Keratinocyte (primary cell): ENCODE results near the gene UTS2. TPM values are rescaled to one million over a fixed set of nuclear protein-coding genes. Genes with fewer than 3 reads are reported as not detected.

Experiments used
- DNase-seq: peaks from one replicate; pipeline ENCODE4 v3.0.0-alpha.2; 2011; ENCODE audit warnings: low read depth, missing footprints, low spot score
- FAIRE-seq: peaks from 2 replicates; lab custom pipeline; 2011; peaks lifted over from hg19 to GRCh38; lab: Jason Lieb, UNC
- H2AFZ ChIP-seq: 2 replicates; pipeline ENCODE4 v1.6.0; 2012; ENCODE audit warnings: low read length, control low read depth, inconsistent platforms; ENCODE audit not compliant: control insufficient read depth
- H3K27ac ChIP-seq: 2 replicates; pipeline ENCODE4 v1.5.1; 2011; ENCODE audit warnings: low read length; ENCODE audit not compliant: control insufficient read depth, insufficient read depth
- H3K27me3 ChIP-seq: 3 replicates; pipeline ENCODE4 v1.6.0; 2011; ENCODE audit warnings: low read length; ENCODE audit not compliant: control insufficient read depth, insufficient read depth; ENCODE audit errors: extremely low read depth
- H3K36me3 ChIP-seq, 2 experiments: 2 replicates in 1 of 2; 3 replicates in 1 of 2; pipeline ENCODE4 v1.5.1; 2011; ENCODE audit warnings: low read length in 2 of 2, mild to moderate bottlenecking in 1 of 2; ENCODE audit not compliant: control insufficient read depth in 2 of 2, insufficient read depth in 2 of 2; ENCODE audit errors: extremely low read depth in 1 of 2
- H3K4me1 ChIP-seq: 3 replicates; pipeline ENCODE4 v1.5.1; 2011; ENCODE audit warnings: low read length; ENCODE audit not compliant: control insufficient read depth, insufficient read depth; ENCODE audit errors: extremely low read depth
- H3K4me2 ChIP-seq: 3 replicates; pipeline ENCODE4 v1.6.0; 2011; ENCODE audit warnings: low read depth, low read length; ENCODE audit not compliant: control insufficient read depth, insufficient read depth; ENCODE audit errors: extremely low read depth
- H3K4me3 ChIP-seq, 3 experiments: fragments of 200-600 bp in 1 of 3; sonication (generic) in 1 of 3; 2 replicates in 2 of 3; 3 replicates in 1 of 3; pipeline ENCODE4 v1.5.1; 2011 to 2016; ENCODE audit warnings: low read length in 3 of 3, mild to moderate bottlenecking in 3 of 3, control low read depth in 2 of 3, inconsistent platforms in 1 of 3, low read depth in 1 of 3, mixed read lengths in 1 of 3, mixed run types in 1 of 3, moderate library complexity in 1 of 3; ENCODE audit not compliant: control insufficient read depth in 2 of 3, insufficient read depth in 2 of 3; ENCODE audit errors: extremely low read depth in 1 of 3
- H3K79me2 ChIP-seq: 2 replicates; pipeline ENCODE4 v1.6.0; 2012; ENCODE audit warnings: low read length; ENCODE audit not compliant: control insufficient read depth, insufficient read depth
- H3K9ac ChIP-seq: 3 replicates; pipeline ENCODE4 v1.6.0; 2011; ENCODE audit warnings: low read length; ENCODE audit not compliant: control insufficient read depth, insufficient read depth; ENCODE audit errors: extremely low read depth
- H3K9me1 ChIP-seq: 3 replicates; pipeline ENCODE4 v1.6.0; 2011; ENCODE audit warnings: low read length; ENCODE audit not compliant: control insufficient read depth, insufficient read depth; ENCODE audit errors: extremely low read depth
- H3K9me3 ChIP-seq: 2 replicates; pipeline ENCODE4 v1.5.1; 2012; ENCODE audit warnings: low read depth, low read length; ENCODE audit not compliant: control insufficient read depth
- H4K20me1 ChIP-seq: 3 replicates; pipeline ENCODE4 v1.6.0; 2011; ENCODE audit warnings: low read length; ENCODE audit not compliant: control insufficient read depth, insufficient read depth; ENCODE audit errors: extremely low read depth
- CTCF ChIP-seq, 3 experiments: IDR thresholded peaks in 1 of 3; conservative IDR thresholded peaks in 1 of 3; optimal IDR thresholded peaks in 1 of 3; 2 replicates in 2 of 3; 3 replicates in 1 of 3; pipeline versions ENCODE3 to v1.5.1; 2011; ENCODE audit warnings: low read length in 3 of 3, mild to moderate bottlenecking in 3 of 3, moderate library complexity in 2 of 3, control low read depth in 1 of 3, inconsistent platforms in 1 of 3; ENCODE audit not compliant: insufficient read depth in 2 of 3; ENCODE audit errors: extremely low read depth in 1 of 3
- EZH2 ChIP-seq: IDR thresholded peaks from one replicate; pipeline ENCODE4 v1.6.1; 2012; ENCODE audit warnings: inconsistent platforms, mild to moderate bottlenecking, low read length, moderate library complexity
- dilution Hi-C: fragments of 300-500 bp; cut with MboI; formaldehyde crosslinking; loops from one replicate; pipeline ENCODE4 v1.7.0; 2020; ENCODE audit warnings: low sequenced_read_pairs; ENCODE audit not compliant: extremely low pct_ligation_motif_present
- polyA plus RNA-seq, 5 experiments: library from polyadenylated mRNA; depleted of rRNA in 3 of 5; stranded (reverse) in 3 of 5; stranded (forward) in 1 of 5; unstranded in 1 of 5; fragments of >200 nt; gene quantifications; 1 replicate in 1 of 5; 2 replicates in 3 of 5; 3 replicates in 1 of 5; pipeline versions ENCODE4 v1.2.1 to v1.2.3, GENCODE V29; 2011 to 2012; ENCODE audit warnings: missing spikeins in 2 of 5, low read depth in 1 of 5, low replicate concordance in 1 of 5

UTS2 gene
- polyA plus RNA-seq, 1 donor (not counting 4 experiments of a cell fraction or from before 2014, with no cell fraction given) = not detected

DNA sequence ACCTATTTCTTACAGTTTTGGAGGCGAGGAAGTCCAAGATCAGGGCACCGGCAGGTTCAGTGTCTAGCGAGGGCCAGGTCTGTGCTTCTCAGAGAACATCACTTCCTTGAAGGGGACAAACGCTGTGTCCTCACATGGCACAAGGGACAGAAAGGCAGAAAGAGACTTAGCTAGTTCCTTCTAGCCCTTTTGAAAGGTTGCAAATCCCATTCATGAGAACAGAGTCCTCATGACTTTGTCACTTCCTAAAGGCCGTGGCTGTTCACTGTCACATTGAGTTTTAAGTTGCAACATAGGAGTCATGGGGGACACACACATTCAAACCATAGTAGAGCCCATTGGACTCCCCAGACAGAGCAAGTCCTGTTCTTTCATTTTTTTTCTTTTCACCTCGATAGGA lies 41.4 kb downstream of the UTS2 start:
- H2AFZ ChIP-seq = no peak overlapping the region
- dilution Hi-C loops = no loop called here
- peaks cover 5% of the 10 kb centered on the region for H3K4me1 ChIP-seq
- no peak for TF ChIP-seq CTCF (optimal IDR thresholded peaks at IDR 0.05 in 1 of 3, IDR thresholded peaks at IDR 0.05 in 1 of 3, conservative IDR thresholded peaks at IDR 0.05 in 1 of 3; ENCODE audit: extremely low read depth in 1 of 3, insufficient read depth in 2 of 3, low read length in 3 of 3)
- no peak overlapping the region for H3K9ac ChIP-seq
- no peaks in the 10 kb centered on the region for H4K20me1 ChIP-seq
- peaks cover 2% of the 10 kb centered on the region for H3K9me3 ChIP-seq
- H3K27ac ChIP-seq = no peak overlapping the region
- peaks cover 5 to 6% of the 10 kb centered on the region in 2 experiments for H3K36me3 ChIP-seq
- FAIRE-seq (no peak), DNase-seq (no peak)
- H3K27me3 ChIP-seq = no peaks in the 10 kb centered on the region
- H3K4me2 ChIP-seq = no peak overlapping the region
- H3K9me1 ChIP-seq = no peaks in the 10 kb centered on the region
- H3K4me3 ChIP-seq = no peak overlapping the region
- no peaks in the 10 kb centered on the region for H3K79me2 ChIP-seq

DNA sequence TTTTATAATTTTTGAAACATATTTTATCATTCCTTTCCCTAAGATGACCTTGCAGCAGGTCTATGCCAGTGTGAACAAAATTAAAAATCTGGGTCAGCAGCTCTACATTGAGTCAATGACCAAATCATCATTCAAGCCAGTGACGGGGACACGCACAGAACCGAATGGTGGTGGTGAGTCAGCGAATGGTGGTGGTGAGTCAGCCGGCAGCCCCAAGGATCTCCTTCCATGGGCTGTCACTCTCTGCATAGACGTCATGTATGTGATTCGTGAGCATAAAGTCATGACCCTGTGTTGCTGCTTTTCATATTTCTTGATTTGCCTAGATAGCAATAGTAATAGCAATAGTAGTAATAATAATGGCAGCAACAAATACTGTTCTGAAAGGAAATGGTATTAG lies 42.5 kb downstream of the UTS2 start:
- peak; percentile 48 for FAIRE-seq
- H3K9ac ChIP-seq = no peak overlapping the region
- dilution Hi-C loops = no loop called here

More for the DNA sequence above, 42.5 kb downstream of the UTS2 start:
- H3K4me2 ChIP-seq = no peak overlapping the region
- H2AFZ ChIP-seq = no peak overlapping the region
- H3K9me3 ChIP-seq = peaks cover 2% of the 10 kb centered on the region
- no peaks in the 10 kb centered on the region for H4K20me1 ChIP-seq
- H3K4me3 ChIP-seq = no peak overlapping the region
- DNase-seq = peak; percentile 36
- TF ChIP-seq CTCF (optimal IDR thresholded peaks at IDR 0.05 in 1 of 3, IDR thresholded peaks at IDR 0.05 in 1 of 3, conservative IDR thresholded peaks at IDR 0.05 in 1 of 3; ENCODE audit: extremely low read depth in 1 of 3, insufficient read depth in 2 of 3, low read length in 3 of 3) = no peak
- TF ChIP-seq EZH2 = no peak
- no peak overlapping the region for H3K27ac ChIP-seq
- no peaks in the 10 kb centered on the region for H3K79me2 ChIP-seq
- peaks cover 5% of the 10 kb centered on the region for H3K4me1 ChIP-seq
- peaks cover 7 to 10% of the 10 kb centered on the region in 2 experiments for H3K36me3 ChIP-seq
- no peaks in the 10 kb centered on the region for H3K9me1 ChIP-seq
- no peaks in the 10 kb centered on the region for H3K27me3 ChIP-seq
